HT1080 (cell line): ENCODE results near the gene RHOV. TPM values are rescaled to one million over a fixed set of nuclear protein-coding genes. Genes with fewer than 3 reads are reported as not detected.

Experiments used
- DNase-seq: peaks from one replicate; pipeline ENCODE4 v3.0.0-alpha.2; 2015; ENCODE audit warnings: low read depth
- total RNA-seq: library from RNA; depleted of rRNA; stranded (reverse); fragments of >200 nt; shearing (Covaris generic); gene quantifications from 2 replicates; pipeline ENCODE4 v1.2.3, GENCODE V29; 2014

RHOV gene
- total RNA-seq, 1 experiment from 2014 or later = 1.5 TPM

GRCh38 chr15:40904552-40905201, 30.6 kb upstream of the RHOV start:
- no peak for DNase-seq

DNA sequence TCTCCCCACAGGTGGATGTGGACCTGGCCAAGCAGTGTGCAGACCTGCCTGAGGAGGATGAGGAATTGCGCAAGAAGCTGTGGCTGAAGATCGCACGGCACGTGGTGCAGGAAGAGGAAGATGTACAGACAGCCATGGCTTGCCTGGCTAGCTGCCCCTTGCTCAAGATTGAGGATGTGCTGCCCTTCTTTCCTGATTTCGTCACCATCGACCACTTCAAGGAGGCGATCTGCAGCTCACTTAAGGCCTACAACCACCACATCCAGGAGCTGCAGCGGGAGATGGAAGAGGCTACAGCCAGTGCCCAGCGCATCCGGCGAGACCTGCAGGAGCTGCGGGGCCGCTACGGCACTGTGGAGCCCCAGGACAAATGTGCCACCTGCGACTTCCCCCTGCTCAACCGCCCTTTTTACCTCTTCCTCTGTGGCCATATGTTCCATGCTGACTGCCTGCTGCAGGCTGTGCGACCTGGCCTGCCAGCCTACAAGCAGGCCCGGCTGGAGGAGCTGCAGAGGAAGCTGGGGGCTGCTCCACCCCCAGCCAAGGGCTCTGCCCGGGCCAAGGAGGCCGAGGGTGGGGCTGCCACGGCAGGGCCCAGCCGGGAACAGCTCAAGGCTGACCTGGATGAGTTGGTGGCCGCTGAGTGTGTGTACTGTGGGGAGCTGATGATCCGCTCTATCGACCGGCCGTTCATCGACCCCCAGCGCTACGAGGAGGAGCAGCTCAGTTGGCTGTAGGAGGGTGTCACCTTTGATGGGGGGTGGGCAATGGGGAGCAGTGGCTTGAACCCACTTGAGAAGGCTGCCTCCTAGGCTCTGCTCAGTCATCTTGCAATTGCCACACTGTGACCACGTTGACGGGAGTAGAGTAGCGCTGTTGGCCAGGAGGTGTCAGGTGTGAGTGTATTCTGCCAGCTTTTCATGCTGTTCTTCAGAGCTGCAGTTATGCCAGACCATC, 28.8 kb upstream of the RHOV start:
- no peak for DNase-seq

DNA sequence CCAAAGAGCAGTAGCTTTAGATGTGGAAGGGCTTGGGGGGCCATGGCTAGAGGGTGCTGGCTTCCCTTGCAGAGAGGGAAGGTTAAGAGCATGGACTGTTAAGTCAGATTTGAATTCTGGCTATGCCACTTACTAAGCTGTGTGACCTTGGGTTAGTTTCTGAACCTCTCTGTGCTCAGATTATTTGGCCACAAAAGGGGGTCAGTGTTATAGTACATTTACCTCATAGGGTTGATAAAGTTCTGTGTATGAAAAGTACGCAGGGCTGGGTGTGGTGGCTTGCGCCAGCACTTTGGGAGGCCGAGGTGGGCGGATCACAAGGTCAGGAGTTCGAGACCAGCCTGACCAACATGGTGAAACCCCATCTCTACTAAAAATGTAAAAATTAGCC, 27.0 kb upstream of the RHOV start:
- DNase-seq = no peak

DNA sequence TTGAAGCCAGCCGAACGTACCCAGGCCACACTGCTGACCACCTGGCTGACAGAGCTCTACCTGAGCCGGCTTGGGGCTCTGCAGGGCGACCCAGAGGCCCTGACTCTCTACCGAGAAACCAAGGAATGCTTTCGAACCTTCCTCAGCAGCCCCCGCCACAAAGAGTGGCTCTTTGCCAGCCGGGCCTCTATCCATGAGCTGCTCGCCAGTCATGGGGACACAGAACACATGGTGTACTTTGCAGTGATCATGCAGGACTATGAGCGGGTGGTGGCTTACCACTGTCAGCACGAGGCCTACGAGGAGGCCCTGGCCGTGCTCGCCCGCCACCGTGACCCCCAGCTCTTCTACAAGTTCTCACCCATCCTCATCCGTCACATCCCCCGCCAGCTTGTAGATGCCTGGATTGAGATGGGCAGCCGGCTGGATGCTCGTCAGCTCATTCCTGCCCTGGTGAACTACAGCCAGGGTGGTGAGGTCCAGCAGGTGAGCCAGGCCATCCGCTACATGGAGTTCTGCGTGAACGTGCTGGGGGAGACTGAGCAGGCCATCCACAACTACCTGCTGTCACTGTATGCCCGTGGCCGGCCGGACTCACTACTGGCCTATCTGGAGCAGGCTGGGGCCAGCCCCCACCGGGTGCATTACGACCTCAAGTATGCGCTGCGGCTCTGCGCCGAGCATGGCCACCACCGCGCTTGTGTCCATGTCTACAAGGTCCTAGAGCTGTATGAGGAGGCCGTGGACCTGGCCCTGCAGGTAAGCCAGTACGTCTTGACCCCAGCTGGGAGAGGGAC, 26.4 kb upstream of the RHOV start:
- DNase-seq = no peak

- DNase-seq = no peak
Observed at GRCh38 chr15:40899536-40900207, 25.6 kb upstream of the RHOV start.

GRCh38 chr15:40894681-40895448, 20.8 kb upstream of the RHOV start:
- DNase-seq = peak; percentile 80

- DNase-seq = peak; percentile 96
Observed at GRCh38 chr15:40893733-40894680, 20.0 kb upstream of the RHOV start, which contains the start of gene VPS18. VPS18 (plus strand) TSS chr15:40894450; CDS start chr15:40894769, 319 bp downstream.

DNA sequence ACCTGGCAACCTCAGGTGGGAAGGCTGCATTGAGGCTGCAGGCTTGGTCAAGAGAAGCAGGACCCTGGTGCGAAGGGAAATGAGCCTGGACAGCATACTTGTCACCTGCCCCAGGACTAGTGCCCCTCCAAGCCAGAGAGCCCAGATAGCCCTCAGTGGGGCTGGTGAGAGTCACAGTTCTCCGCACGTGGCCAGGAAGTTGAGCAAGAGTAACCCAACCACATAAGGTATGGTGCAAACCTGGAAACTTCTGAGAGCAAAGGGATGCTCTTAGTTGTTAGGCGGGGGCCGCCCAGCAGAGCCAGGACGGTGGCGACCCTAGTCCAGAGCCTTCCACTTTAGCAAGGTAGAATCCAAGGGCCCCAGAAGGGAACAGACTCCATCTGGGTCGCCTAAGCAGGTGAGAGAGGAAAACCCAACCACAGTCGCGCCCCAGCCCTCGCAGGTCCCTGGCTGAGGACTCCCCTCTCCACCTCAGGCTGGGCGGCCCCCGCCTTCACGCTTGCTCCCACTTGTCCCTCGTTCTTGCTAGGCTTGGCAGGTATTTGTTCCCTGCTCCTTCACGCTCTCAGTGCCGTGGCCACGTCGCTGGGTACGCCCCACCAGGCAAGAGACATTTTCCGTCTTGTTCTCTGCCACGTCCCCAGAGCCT, 19.1 kb upstream of the RHOV start:
- DNase-seq = no peak

GRCh38 chr15:40892447-40893012, 18.5 kb upstream of the RHOV start:
- DNase-seq = no peak

DNA sequence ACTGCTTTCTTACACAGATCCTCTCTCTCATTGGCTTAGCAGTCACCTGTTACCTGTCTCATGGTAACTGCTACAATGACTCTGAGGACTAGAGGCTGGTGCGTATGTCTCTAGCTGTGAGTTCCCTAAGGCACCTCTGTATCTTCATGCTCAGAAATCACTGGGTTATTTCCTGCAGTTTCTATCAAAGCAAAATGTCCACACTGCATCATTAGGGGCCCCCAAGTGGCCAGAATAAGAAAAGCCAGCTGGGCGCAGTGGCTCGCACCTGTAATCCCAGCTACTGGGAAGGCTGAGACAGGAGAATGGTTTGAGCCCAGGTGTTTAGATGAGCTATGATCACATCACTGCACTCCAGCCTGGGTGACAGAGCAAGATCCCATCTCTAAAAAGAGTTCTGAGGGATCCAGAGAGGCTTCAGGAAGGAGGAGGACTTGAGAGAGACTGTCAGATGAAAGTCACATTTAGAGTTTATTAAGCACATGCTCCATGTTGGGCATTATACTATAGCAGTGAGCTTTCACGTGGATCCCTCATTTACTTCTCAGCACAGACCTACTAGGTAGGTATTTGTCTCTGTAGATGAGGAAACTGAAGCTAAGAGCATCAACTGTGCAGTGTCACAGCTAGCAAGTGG, 17.9 kb upstream of the RHOV start:
- peak; percentile 66 for DNase-seq

GRCh38 chr15:40891138-40891537, 17.1 kb upstream of the RHOV start:
- no peak for DNase-seq

- DNase-seq = no peak
Observed at GRCh38 chr15:40889112-40889511, 15.1 kb upstream of the RHOV start.

GRCh38 chr15:40886586-40886985, 12.6 kb upstream of the RHOV start:
- no peak for DNase-seq

- no peak for DNase-seq
Observed at GRCh38 chr15:40881351-40881750, 7.3 kb upstream of the RHOV start.

DNA sequence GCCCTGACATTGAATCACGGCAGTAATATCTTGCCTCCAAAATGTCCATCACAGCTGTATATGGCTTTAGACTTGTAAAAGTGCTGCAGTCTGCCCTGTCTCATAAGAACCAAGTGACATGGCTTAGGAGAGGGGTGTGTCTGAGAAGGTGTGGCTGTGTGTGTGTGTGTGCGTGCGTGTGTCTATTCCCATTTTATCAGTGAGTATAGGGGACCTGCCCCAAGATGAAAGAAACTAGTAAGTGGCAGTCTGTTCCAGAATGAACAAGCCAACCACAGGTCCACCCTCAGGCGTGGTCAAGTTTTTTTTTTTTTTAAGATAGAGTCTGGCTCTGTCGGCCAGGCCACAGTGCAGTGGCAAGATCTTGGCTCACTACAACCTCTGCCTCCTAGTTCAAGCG, 5.6 kb upstream of the RHOV start:
- no peak for DNase-seq

GRCh38 chr15:40878785-40879184, 4.8 kb upstream of the RHOV start:
- peak; percentile 70 for DNase-seq

DNA sequence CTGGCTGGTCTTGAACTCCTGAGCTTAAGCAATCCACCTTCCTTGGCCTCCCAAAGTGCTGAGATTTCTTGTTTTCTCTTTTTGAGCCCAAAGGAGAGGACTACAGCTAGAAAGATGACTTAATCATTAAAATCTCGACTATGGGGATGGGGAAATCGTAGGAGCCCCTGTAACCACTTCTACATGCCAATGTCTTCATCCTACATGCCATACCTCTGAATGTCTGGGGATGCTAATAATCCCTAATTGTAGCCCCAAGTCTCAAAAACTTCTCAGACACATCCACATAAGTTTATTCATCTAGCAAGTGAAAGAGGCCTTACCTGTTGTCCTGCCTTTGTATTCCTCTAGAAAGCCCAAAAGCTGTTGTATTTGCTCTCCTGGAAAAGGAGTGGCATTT, 3.7 kb upstream of the RHOV start:
- no peak for DNase-seq
